Endothelial cell of umbilical vein (primary cell): ENCODE data around the gene GFOD1. TPM values are rescaled to one million over a fixed set of nuclear protein-coding genes. Genes with fewer than 3 reads are reported as not detected.
A peak's percentile ranks its signal among the peaks of the same experiment; 100 is the strongest.

Experiments used
- BruUV-seq: library from RNA; stranded (reverse); fragments of 400-500 nt; replicated peaks from 2 replicates; lab custom pipeline; 2021; lab: Mats Ljungman, UMichigan
- CTCF ChIA-PET: fragments of 300-600, 350-600 bp; sonication (Branson Sonifier 250); formaldehyde crosslinking; loops from one replicate; lab custom pipeline; 2021; ENCODE audit warnings: antibody characterized with exemption, inconsistent platforms; lab: Charles Lee
- POLR2A ChIA-PET: fragments of 300-600, 350-600 bp; sonication (Branson Sonifier 250); formaldehyde crosslinking; loops from one replicate; lab custom pipeline; 2021; ENCODE audit warnings: antibody characterized with exemption, inconsistent platforms; lab: Charles Lee
- DNase-seq: peaks from one replicate; pipeline ENCODE4 v3.0.0-alpha.2; 2011; ENCODE audit warnings: low read depth, low spot score
- FAIRE-seq: peaks from 2 replicates; lab custom pipeline; 2011; peaks lifted over from hg19 to GRCh38; lab: Jason Lieb, UNC
- H2AFZ ChIP-seq: 2 replicates; pipeline ENCODE4 v1.6.0; 2012; ENCODE audit warnings: low read depth, low read length, control low read depth, inconsistent platforms
- H3K27ac ChIP-seq: 2 replicates; pipeline ENCODE4 v1.5.1; 2011; ENCODE audit warnings: low read depth, mild to moderate bottlenecking, control low read depth, low read length, moderate library complexity; ENCODE audit not compliant: insufficient read depth
- H3K27me3 ChIP-seq, 2 experiments: 2 replicates each; pipeline versions ENCODE4 v1.6.0 to v1.6.1; 2011; ENCODE audit warnings: low read length in 2 of 2, mixed read lengths in 1 of 2; ENCODE audit not compliant: control insufficient read depth in 2 of 2, insufficient read depth in 2 of 2
- H3K36me3 ChIP-seq, 2 experiments: 2 replicates in 1 of 2; 3 replicates in 1 of 2; pipeline ENCODE4 v1.5.1; 2011; ENCODE audit warnings: low read length in 2 of 2, mild to moderate bottlenecking in 1 of 2, moderate library complexity in 1 of 2; ENCODE audit not compliant: control insufficient read depth in 2 of 2, insufficient read depth in 2 of 2; ENCODE audit errors: extremely low read depth in 1 of 2
- H3K4me1 ChIP-seq: 3 replicates; pipeline ENCODE4 v1.5.1; 2011; ENCODE audit warnings: mild to moderate bottlenecking, low read length; ENCODE audit not compliant: control insufficient read depth, insufficient read depth; ENCODE audit errors: extremely low read depth
- H3K4me2 ChIP-seq: 2 replicates; pipeline ENCODE4 v1.6.1; 2011; ENCODE audit warnings: low read length, control low read depth, mixed read lengths; ENCODE audit not compliant: insufficient read depth
- H3K4me3 ChIP-seq, 3 experiments: fragments of 200-600 bp in 1 of 3; sonication (generic), shearing (Covaris generic) in 1 of 3; replicated peaks in 1 of 3; 2 replicates each; pipeline ENCODE4 v1.5.1; 2011 to 2016; ENCODE audit warnings: control low read depth in 3 of 3, low read length in 3 of 3, mild to moderate bottlenecking in 2 of 3, inconsistent platforms in 1 of 3, low read depth in 1 of 3, moderate library complexity in 1 of 3; ENCODE audit not compliant: insufficient read depth in 1 of 3
- H3K79me2 ChIP-seq: 2 replicates; pipeline ENCODE4 v1.6.0; 2012; ENCODE audit warnings: low read length, inconsistent platforms; ENCODE audit not compliant: control insufficient read depth, insufficient read depth
- H3K9ac ChIP-seq: replicated peaks from 2 replicates; pipeline ENCODE3; 2011; ENCODE audit warnings: low read length, control low read depth; ENCODE audit not compliant: insufficient read depth; ENCODE audit errors: extremely low read depth
- H3K9me1 ChIP-seq: replicated peaks from 3 replicates; pipeline ENCODE4 v1.6.0; 2011; ENCODE audit warnings: mild to moderate bottlenecking, low read length; ENCODE audit not compliant: control insufficient read depth, insufficient read depth; ENCODE audit errors: extremely low read depth
- H3K9me3 ChIP-seq: replicated peaks from 2 replicates; pipeline ENCODE4 v1.5.1; 2012; ENCODE audit warnings: low read length, inconsistent platforms; ENCODE audit not compliant: control insufficient read depth, insufficient read depth
- H4K20me1 ChIP-seq: replicated peaks from 2 replicates; pipeline ENCODE3; 2011; ENCODE audit warnings: mild to moderate bottlenecking, low read length; ENCODE audit not compliant: control insufficient read depth, insufficient read depth; ENCODE audit errors: extremely low read depth
- CTCF ChIP-seq, 2 donors: IDR thresholded peaks; 1 replicate in 1 of 2; 2 replicates in 1 of 2; pipeline ENCODE4 v1.5.1; 2011; ENCODE audit warnings: low read length in 2 of 2, mild to moderate bottlenecking in 2 of 2, moderate library complexity in 2 of 2, control low read depth in 1 of 2, inconsistent platforms in 1 of 2, low read depth in 1 of 2; ENCODE audit not compliant: insufficient read depth in 1 of 2; ENCODE audit errors: extremely low read depth in 1 of 2
- FOS ChIP-seq: IDR thresholded peaks from 2 replicates; pipeline ENCODE4 v1.6.1; 2011; ENCODE audit warnings: mild to moderate bottlenecking, low read length, moderate library complexity, borderline replicate concordance; ENCODE audit not compliant: insufficient read depth
- GATA2 ChIP-seq: IDR thresholded peaks from 2 replicates; pipeline ENCODE4 v1.7.0; 2011; ENCODE audit warnings: low read depth, mild to moderate bottlenecking, moderate library complexity, mixed read lengths, low read length; ENCODE audit not compliant: insufficient read length, insufficient read depth
- JUN ChIP-seq: IDR thresholded peaks from 2 replicates; pipeline ENCODE4 v1.6.1; 2011; ENCODE audit warnings: borderline replicate concordance, low read depth; ENCODE audit not compliant: insufficient read length, insufficient read depth
- POLR2A ChIP-seq: IDR thresholded peaks from 2 replicates; pipeline ENCODE4 v1.6.1; 2012; ENCODE audit warnings: low read depth, mild to moderate bottlenecking, control low read depth, low read length
- POLR2AphosphoS5 ChIP-seq: IDR thresholded peaks from 2 replicates; pipeline ENCODE4 v1.6.1; 2012; ENCODE audit warnings: low read depth, mild to moderate bottlenecking, control low read depth, low read length, moderate library complexity; ENCODE audit not compliant: insufficient read depth
- dilution Hi-C: fragments of 300-500 bp; cut with MboI; formaldehyde crosslinking; loops from one replicate; pipeline ENCODE4 v1.15.0; 2019; ENCODE audit warnings: low sequenced_read_pairs; ENCODE audit not compliant: extremely low pct_ligation_motif_present
- intact Hi-C: fragments of 100-400 bp; cut with micrococcal nuclease; formaldehyde crosslinking; loops from one replicate; pipeline ENCODE4 v1.10.0; 2022
- polyA plus RNA-seq, 4 experiments: library from polyadenylated mRNA; depleted of rRNA in 3 of 4; stranded (reverse) in 3 of 4; unstranded in 1 of 4; fragments of >200 nt; gene quantifications; 2 replicates each; pipeline versions ENCODE4 v1.2.1 to v1.2.3, GENCODE V29; 2011 to 2012; ENCODE audit warnings: missing spikeins in 1 of 4
- total RNA-seq: library from RNA; stranded (reverse); gene quantifications from 2 replicates; pipeline ENCODE4 v1.2.3, GENCODE V29; 2021
- TF ChIP-seq, protein P1 (sequence below): IDR thresholded peaks from 2 replicates; pipeline ENCODE4 v1.6.1; 2011; ENCODE audit not compliant: insufficient read depth, insufficient read length

GFOD1 gene
- total and polyA plus RNA-seq, 2 donors (not counting 3 experiments of a cell fraction or from before 2014, with no cell fraction given): 12.1 to 24.1 TPM

- H2AFZ ChIP-seq: no peak overlapping the region
- dilution Hi-C loops (no loop called here), intact Hi-C loops (loop anchor here (1.0 to 2.0 kb wide), 2 partner anchors 18 to 21 kb away; no protein-coding TSS in a partner anchor)
- peaks cover 12% of the 10 kb centered on the region for H3K4me1 ChIP-seq
- DNase-seq: peak; percentile 67
- H3K4me3 ChIP-seq: no peak overlapping the region
- POLR2A ChIA-PET: interaction anchor here (1.0 kb wide), 1 partner anchor 19 kb away, joined by 4 read pairs; no protein-coding TSS in a partner anchor
- no TSS peak for BruUV-seq
- no peaks in the 10 kb centered on the region for H3K9me1 ChIP-seq
- no peaks in the 10 kb centered on the region for H3K36me3 ChIP-seq
- CTCF ChIA-PET: interaction anchor here (0.6 to 2.3 kb wide), 9 partner anchors 11 to 202 kb away, joined by 3 to 13 read pairs (median 4); partner anchors contain the start of genes GFOD1 and SIRT5
- H3K27ac ChIP-seq: no peak overlapping the region
- H3K4me2 ChIP-seq: no peak overlapping the region
- TF ChIP-seq POLR2AphosphoS5 (no peak), POLR2A (no peak), CTCF (IDR thresholded peaks at IDR 0.05; ENCODE audit: extremely low read depth in 1 of 2, insufficient read depth in 1 of 2, low read depth in 1 of 2, low read length in 2 of 2) (no peak)
- H3K27me3 ChIP-seq: no peaks in the 10 kb centered on the region
- no peaks in the 10 kb centered on the region for H3K79me2 ChIP-seq
- no peaks in the 10 kb centered on the region for H3K9me3 ChIP-seq
- H4K20me1 ChIP-seq: no peaks in the 10 kb centered on the region
- no peak overlapping the region for H3K9ac ChIP-seq
- FAIRE-seq: peak; percentile 73
These were observed 113.9 kb downstream of the GFOD1 start for GRCh38 chr6:13373488-13373886.

DNA sequence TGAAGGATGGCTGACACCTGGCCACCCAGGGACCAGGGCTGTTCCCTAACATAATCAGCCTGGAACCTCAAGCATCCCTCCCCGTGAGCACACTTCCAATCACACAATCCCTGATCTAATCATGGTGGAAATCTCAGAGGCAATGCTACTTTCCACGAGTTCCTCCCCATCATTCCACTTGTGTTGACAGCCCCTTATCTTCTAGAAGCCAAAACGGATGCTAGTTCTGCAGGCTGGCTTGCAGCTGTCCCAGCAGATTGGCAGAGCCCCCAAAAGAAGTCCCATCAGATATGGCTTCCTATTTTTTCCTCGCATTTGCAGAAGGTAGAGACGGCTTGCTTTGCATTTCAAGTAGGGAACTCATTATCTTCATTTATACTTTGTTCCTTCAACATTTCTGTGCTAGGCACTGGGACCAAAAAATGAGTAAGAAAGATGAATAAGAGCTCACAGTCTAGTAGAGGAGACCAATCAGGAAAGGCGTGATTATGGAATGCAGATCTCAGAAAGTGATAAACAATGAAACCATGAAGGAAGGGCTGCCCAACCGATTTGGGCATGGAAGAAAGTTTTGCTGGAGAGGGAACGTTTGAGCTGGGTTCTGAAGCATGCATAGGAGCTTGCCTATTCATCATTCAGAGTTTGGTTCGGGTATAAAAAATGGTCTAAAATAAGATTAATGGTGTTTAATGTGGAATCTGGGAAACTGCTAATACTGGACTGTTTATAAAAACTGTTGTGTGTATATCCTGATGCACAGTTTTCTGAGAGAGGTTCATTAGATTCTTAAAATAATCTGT lies 114.5 kb downstream of the GFOD1 start:
- no peak overlapping the region for H2AFZ ChIP-seq
- no peak overlapping the region for H3K4me3 ChIP-seq
- no peak overlapping the region for H3K9ac ChIP-seq
- CTCF ChIA-PET: interaction anchor here (0.6 to 2.3 kb wide), 13 partner anchors 8 to 203 kb away, joined by 3 to 13 read pairs (median 4); partner anchors contain the start of genes GFOD1 and SIRT5
- H3K4me1 ChIP-seq: peaks cover 14% of the 10 kb centered on the region
- POLR2A ChIA-PET: interaction anchor here (1.0 kb wide), 1 partner anchor 18 kb away, joined by 4 read pairs; no protein-coding TSS in a partner anchor
- no TSS peak for BruUV-seq
- intact Hi-C loops: loop anchor here (1.0 to 2.0 kb wide), 2 partner anchors 18 to 22 kb away; no protein-coding TSS in a partner anchor
- TF ChIP-seq, protein P1, sequence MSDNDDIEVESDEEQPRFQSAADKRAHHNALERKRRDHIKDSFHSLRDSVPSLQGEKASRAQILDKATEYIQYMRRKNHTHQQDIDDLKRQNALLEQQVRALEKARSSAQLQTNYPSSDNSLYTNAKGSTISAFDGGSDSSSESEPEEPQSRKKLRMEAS: no peak
- TF ChIP-seq GATA2 (peak; percentile 92), FOS (no peak), POLR2AphosphoS5 (no peak), JUN (no peak), CTCF (IDR thresholded peaks at IDR 0.05; ENCODE audit: extremely low read depth in 1 of 2, insufficient read depth in 1 of 2, low read depth in 1 of 2, low read length in 2 of 2) (no peak)
- H3K79me2 ChIP-seq: no peaks in the 10 kb centered on the region
- dilution Hi-C loops: no loop called here
- no peaks in the 10 kb centered on the region for H3K9me1 ChIP-seq
- no peak overlapping the region for H3K27ac ChIP-seq
- H4K20me1 ChIP-seq: no peaks in the 10 kb centered on the region
- no peaks in the 10 kb centered on the region for H3K36me3 ChIP-seq
- H3K9me3 ChIP-seq: no peaks in the 10 kb centered on the region
- H3K27me3 ChIP-seq: no peaks in the 10 kb centered on the region
- DNase-seq: peak; percentile 26
- no peak overlapping the region for H3K4me2 ChIP-seq
- peak; percentile 71 for FAIRE-seq
